Mononuclear cell (primary cell): ENCODE measurements around the gene TPD52L1. TPM values are rescaled to one million over a fixed set of nuclear protein-coding genes. Genes with fewer than 3 reads are reported as not detected.
"Not testable (repeated sequence)": the region's sequence is repeated elsewhere in the genome, so short reads cannot be mapped to it uniquely, and the experiment has no call there.

Source experiments
- H3K27me3 ChIP-seq: 2 replicates; pipeline ENCODE4 v1.6.0; 2011; ENCODE audit warnings: low read length, control low read depth; ENCODE audit not compliant: insufficient read depth
- H3K4me1 ChIP-seq: 2 replicates; pipeline ENCODE4 v1.5.1; 2011; ENCODE audit warnings: mild to moderate bottlenecking, low read length, control low read depth; ENCODE audit not compliant: insufficient read depth
- H3K4me3 ChIP-seq: 2 replicates; pipeline ENCODE4 v1.5.1; 2011; ENCODE audit warnings: mild to moderate bottlenecking, low read length, moderate library complexity
- H3K9me3 ChIP-seq: 2 replicates; pipeline ENCODE4 v1.5.1; 2011; ENCODE audit warnings: low read depth, mild to moderate bottlenecking, control low read depth, low read length
- total RNA-seq: library from RNA; depleted of rRNA; stranded (reverse); fragments of >200 nt; gene quantifications from one replicate; pipeline ENCODE4 v1.2.3, GENCODE V29; 2012

TPD52L1 gene
- total RNA-seq, 1 donor = 0.31 TPM

GRCh38 chr6:125156496-125156895 lies 2.9 kb downstream of the TPD52L1 start:
- no peaks in the 10 kb centered on the region for H3K9me3 ChIP-seq
- peaks cover 27% of the 10 kb centered on the region for H3K27me3 ChIP-seq
- peaks cover 15% of the 10 kb centered on the region for H3K4me1 ChIP-seq
- no peak overlapping the region for H3K4me3 ChIP-seq

GRCh38 chr6:125157280-125157679 lies 3.7 kb downstream of the TPD52L1 start:
- Histone ChIP-seq H3K27me3 (peaks cover 22% of the 10 kb centered on the region), H3K9me3 (no peaks in the 10 kb centered on the region), H3K4me3 (no peak overlapping the region), H3K4me1 (peaks cover 15% of the 10 kb centered on the region)

GRCh38 chr6:125157725-125158124 lies 4.2 kb downstream of the TPD52L1 start:
- no peaks in the 10 kb centered on the region for H3K9me3 ChIP-seq
- no peak overlapping the region for H3K4me3 ChIP-seq
- H3K4me1 ChIP-seq = peaks cover 15% of the 10 kb centered on the region
- H3K27me3 ChIP-seq = peaks cover 22% of the 10 kb centered on the region

GRCh38 chr6:125163339-125163738 lies 9.8 kb downstream of the TPD52L1 start:
- not testable (repeated sequence) for H3K4me1 ChIP-seq, H3K27me3 ChIP-seq, H3K9me3 ChIP-seq, H3K4me3 ChIP-seq

- no peaks in the 10 kb centered on the region for H3K9me3 ChIP-seq
- H3K4me1 ChIP-seq = no peaks in the 10 kb centered on the region
- no peak overlapping the region for H3K4me3 ChIP-seq
- no peaks in the 10 kb centered on the region for H3K27me3 ChIP-seq
Observed at GRCh38 chr6:125163811-125164210, 10.2 kb downstream of the TPD52L1 start.

GRCh38 chr6:125164696-125165095 lies 11.1 kb downstream of the TPD52L1 start:
- Histone ChIP-seq H3K4me1 (no peaks in the 10 kb centered on the region), H3K9me3 (no peaks in the 10 kb centered on the region), H3K4me3 (no peak overlapping the region), H3K27me3 (no peaks in the 10 kb centered on the region)

- H3K9me3 ChIP-seq = no peaks in the 10 kb centered on the region
Observed at GRCh38 chr6:125165256-125165655, 11.7 kb downstream of the TPD52L1 start.

GRCh38 chr6:125165776-125166175 lies 12.2 kb downstream of the TPD52L1 start:
- Histone ChIP-seq H3K27me3 (no peaks in the 10 kb centered on the region), H3K9me3 (no peaks in the 10 kb centered on the region), H3K4me1 (no peaks in the 10 kb centered on the region), H3K4me3 (no peak overlapping the region)

More at GRCh38 chr6:125165256-125165655, 11.7 kb downstream of the TPD52L1 start:
- Histone ChIP-seq H3K4me1 (no peaks in the 10 kb centered on the region), H3K27me3 (no peaks in the 10 kb centered on the region), H3K4me3 (no peak overlapping the region)

GRCh38 chr6:125166711-125167110 lies 13.1 kb downstream of the TPD52L1 start:
- H3K4me3 ChIP-seq = no peak overlapping the region
- H3K4me1 ChIP-seq = no peaks in the 10 kb centered on the region
- no peaks in the 10 kb centered on the region for H3K9me3 ChIP-seq
- no peaks in the 10 kb centered on the region for H3K27me3 ChIP-seq

GRCh38 chr6:125167579-125167978 lies 14.0 kb downstream of the TPD52L1 start:
- Histone ChIP-seq H3K4me1 (no peaks in the 10 kb centered on the region), H3K9me3 (no peaks in the 10 kb centered on the region), H3K27me3 (no peaks in the 10 kb centered on the region), H3K4me3 (no peak overlapping the region)

GRCh38 chr6:125169058-125169457 lies 15.5 kb downstream of the TPD52L1 start:
- Histone ChIP-seq H3K4me3 (no peak overlapping the region), H3K27me3 (no peaks in the 10 kb centered on the region), H3K9me3 (no peaks in the 10 kb centered on the region), H3K4me1 (peaks cover 6% of the 10 kb centered on the region)

GRCh38 chr6:125169522-125169921 lies 15.9 kb downstream of the TPD52L1 start:
- Histone ChIP-seq H3K4me1 (peaks cover 6% of the 10 kb centered on the region), H3K4me3 (no peak overlapping the region), H3K27me3 (no peaks in the 10 kb centered on the region), H3K9me3 (no peaks in the 10 kb centered on the region)

- Histone ChIP-seq H3K9me3 (no peaks in the 10 kb centered on the region), H3K4me3 (no peak overlapping the region), H3K27me3 (no peaks in the 10 kb centered on the region), H3K4me1 (peaks cover 6% of the 10 kb centered on the region)
Observed at GRCh38 chr6:125170376-125170775, 16.8 kb downstream of the TPD52L1 start.

- H3K4me3 ChIP-seq = no peak overlapping the region
- H3K4me1 ChIP-seq = peaks cover 6% of the 10 kb centered on the region
- H3K27me3 ChIP-seq = no peaks in the 10 kb centered on the region
- no peaks in the 10 kb centered on the region for H3K9me3 ChIP-seq
Observed at GRCh38 chr6:125173341-125174095, 19.9 kb downstream of the TPD52L1 start.

GRCh38 chr6:125174626-125175025 lies 21.1 kb downstream of the TPD52L1 start:
- no peaks in the 10 kb centered on the region for H3K9me3 ChIP-seq
- no peaks in the 10 kb centered on the region for H3K27me3 ChIP-seq
- H3K4me3 ChIP-seq = no peak overlapping the region
- peaks cover 6% of the 10 kb centered on the region for H3K4me1 ChIP-seq

GRCh38 chr6:125175466-125176048 lies 22.0 kb downstream of the TPD52L1 start:
- Histone ChIP-seq H3K4me3 (no peak overlapping the region), H3K9me3 (no peaks in the 10 kb centered on the region), H3K27me3 (peaks cover 1% of the 10 kb centered on the region), H3K4me1 (peaks cover 6% of the 10 kb centered on the region)
